GM12892 (cell line): ENCODE measurements around the gene ZFHX3.

Experiments used
- POLR2A ChIP-seq: IDR thresholded peaks from 2 replicates; pipeline ENCODE4 v1.6.1; 2011; ENCODE audit warnings: low read depth, low read length, control low read depth
- POLR2AphosphoS5 ChIP-seq: IDR thresholded peaks from 2 replicates; pipeline ENCODE4 v1.6.1; 2011; ENCODE audit warnings: low read depth, low read length, control low read depth

- no peak for TF ChIP-seq POLR2A
- TF ChIP-seq POLR2AphosphoS5: no peak
Measured at GRCh38 chr16:73019457-73020362, 28.2 kb downstream of the ZFHX3 start.
